GM21825 (cell line): ENCODE measurements around the gene TRIM52.

Experiments
- ATAC-seq: cut with Tn5 transposase; IDR thresholded peaks from one replicate; pipeline ENCODE4 v1.9.1; 2021; ENCODE audit warnings: mild to moderate bottlenecking, moderate library complexity; ENCODE audit not compliant: unreplicated experiment

The TRIM52 gene

DNA sequence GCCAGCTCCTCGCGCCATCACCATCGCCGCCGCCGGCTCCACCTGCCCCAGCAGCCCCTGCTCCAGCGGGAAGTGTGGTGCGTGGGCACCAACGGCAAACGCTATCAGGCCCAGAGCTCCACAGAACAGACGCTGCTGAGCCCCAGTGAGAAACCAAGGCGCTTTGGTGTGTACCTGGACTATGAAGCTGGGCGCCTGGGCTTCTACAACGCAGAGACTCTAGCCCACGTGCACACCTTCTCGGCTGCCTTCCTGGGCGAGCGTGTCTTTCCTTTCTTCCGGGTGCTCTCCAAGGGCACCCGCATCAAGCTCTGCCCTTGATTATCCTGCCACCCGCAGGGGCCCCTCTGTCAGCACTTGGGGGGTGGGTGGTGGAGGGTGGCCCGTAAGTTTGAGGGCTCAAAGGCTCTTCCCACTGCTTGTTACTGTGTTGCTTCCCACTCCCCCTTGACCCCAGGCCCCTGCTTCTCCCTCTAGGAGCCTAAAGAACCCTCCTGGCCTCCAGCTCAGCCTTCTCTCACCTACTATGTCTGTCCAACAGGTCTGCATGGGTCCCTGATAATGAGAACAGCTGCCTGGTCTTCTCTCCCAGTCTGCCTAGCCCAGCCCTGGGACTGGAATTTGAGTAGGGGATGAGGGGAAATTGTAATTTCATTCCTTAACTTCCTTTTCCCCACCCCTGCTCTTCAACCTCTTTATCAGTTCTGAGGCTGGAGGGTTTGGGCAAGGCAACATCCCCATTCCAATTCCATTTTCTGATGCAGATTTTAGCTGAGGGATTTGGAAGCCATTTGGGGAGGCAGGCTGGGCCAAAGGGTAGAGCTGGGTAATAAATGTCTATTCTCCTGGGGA, 26.3 kb downstream of the TRIM52 start:
- ATAC-seq: no peak

GRCh38 chr5:181233801-181234454, 27.0 kb downstream of the TRIM52 start:
- no peak for ATAC-seq

DNA sequence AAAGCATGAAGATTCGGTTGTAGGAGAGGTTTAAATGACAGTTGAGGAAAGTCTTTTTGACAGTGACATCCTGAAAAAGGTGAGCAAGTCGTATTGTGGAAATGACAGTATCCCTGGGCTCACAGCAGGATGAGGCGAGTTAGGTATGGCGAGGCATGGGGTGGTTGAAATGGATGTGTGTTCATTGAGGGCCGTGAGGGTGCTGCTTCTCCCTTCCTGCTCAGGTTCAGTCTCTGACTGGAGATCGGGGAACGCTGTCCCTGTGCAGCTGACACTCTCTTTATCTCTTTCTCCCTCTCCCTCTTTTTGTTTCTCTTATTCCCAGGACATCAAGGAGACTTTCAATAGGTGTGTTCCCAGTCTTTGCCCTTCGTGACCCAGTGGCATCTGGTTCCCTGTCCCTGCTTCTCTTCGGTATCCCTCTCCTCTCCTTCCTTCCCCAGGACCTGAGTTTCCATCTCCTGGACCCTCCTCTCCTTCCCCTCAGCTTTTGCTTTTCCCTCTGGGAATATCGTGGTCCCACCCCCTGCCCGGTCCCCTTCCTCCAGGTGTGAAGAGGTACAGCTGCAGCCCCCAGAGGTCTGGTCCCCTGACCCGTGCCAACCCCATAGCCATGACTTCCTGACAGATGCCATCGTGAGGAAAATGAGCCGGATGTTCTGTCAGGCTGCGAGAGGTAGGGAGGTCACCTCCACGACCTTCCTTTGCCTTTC, 27.7 kb downstream of the TRIM52 start:
- ATAC-seq: no peak

- no peak for ATAC-seq
These were observed 28.4 kb downstream of the TRIM52 start for GRCh38 chr5:181232593-181232992.

DNA sequence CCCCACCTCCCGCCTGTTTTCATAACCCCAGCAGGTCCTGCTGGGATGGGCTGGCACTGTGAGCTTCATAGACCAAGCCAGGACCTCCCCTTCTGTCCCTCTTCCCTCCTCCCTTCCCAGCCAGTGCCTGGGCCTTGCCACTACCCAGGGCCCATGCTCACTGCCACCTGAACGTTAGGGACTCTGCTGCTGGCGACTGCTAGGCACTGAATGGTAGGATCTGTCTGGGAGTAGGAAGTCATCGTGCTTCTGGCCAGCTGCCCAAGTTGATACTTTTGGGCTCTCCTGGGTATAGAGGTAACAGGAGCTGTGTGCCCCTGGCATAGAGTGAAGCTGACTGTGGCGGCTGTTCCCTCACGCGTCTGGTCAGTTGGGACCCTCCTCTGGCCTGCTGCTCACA, 29.5 kb downstream of the TRIM52 start:
- ATAC-seq: no peak

DNA sequence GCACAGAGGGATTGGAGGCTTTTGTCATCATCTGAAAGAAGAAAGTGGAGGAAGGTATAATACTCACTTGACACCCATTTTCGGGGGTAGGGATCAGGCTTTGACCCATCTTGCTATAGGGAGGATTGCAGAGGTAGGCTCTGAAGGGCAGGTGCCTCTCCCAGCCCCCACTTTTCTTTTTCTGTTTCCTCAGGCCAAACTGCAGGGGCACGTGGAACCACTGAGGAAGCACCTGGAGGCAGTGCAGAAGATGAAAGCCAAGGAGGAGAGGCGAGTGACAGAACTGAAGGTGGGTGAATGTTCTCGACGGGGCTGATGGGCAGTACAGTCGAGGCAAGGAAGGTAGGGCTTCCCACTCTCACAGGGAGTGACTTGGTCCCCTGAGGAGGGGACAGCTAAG, 30.4 kb downstream of the TRIM52 start:
- no peak for ATAC-seq

- no peak for ATAC-seq
These were observed 30.9 kb downstream of the TRIM52 start for GRCh38 chr5:181229996-181230395.

GRCh38 chr5:181224390-181225229, 36.3 kb downstream of the TRIM52 start:
- no peak for ATAC-seq

DNA sequence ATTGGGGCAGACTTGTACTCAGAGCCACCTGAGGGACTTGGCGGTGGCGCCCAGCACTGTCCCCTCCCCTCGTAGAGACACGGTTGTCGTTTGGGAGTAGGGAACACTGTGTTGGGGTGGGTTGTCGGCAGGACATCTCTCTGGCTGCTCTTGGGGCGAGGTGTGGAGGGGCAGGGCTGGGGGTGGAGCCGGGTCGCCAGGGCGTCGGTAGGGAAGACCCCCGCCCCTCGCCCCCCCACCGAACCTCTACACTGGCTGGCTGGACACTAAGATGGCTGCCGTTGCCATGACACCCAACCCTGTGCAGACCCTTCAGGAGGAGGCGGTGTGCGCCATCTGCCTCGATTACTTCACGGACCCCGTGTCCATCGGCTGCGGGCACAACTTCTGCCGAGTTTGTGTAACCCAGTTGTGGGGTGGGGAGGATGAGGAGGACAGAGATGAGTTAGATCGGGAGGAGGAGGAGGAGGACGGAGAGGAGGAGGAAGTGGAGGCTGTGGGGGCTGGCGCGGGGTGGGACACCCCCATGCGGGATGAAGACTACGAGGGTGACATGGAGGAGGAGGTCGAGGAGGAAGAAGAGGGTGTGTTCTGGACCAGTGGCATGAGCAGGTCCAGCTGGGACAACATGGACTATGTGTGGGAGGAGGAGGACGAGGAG, 37.1 kb downstream of the TRIM52 start:
- peak; percentile 1 for ATAC-seq

GRCh38 chr5:181223058-181223728, 37.8 kb downstream of the TRIM52 start, which contains the start of gene TRIM41:
Gene TRIM41, plus strand, starts transcription at chr5:181223281. Its CDS starts 719 bp downstream, at chr5:181224000.
- ATAC-seq: peak; percentile 60

GRCh38 chr5:181222630-181223057, 38.3 kb downstream of the TRIM52 start:
- no peak for ATAC-seq

GRCh38 chr5:181221792-181222629, 38.9 kb downstream of the TRIM52 start:
- ATAC-seq: peak; percentile 33

GRCh38 chr5:181221105-181221791, 39.7 kb downstream of the TRIM52 start:
- no peak for ATAC-seq

DNA sequence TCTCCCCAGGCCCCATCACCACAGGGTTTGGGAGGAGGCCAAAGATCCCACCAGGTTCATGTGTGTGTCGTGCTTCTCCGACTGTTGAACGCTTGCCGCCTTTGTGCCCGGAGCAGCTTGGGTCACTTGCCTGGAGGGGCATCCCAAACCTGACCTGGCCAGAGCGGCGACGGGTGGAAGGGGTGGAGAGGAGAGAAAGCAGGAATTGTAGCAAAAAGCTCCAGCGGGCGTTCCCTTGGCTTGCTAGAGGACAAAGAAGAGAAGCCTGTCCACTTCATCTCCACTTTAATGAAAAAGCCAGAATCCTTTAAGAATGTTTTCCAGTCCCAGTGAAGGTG, 40.8 kb downstream of the TRIM52 start:
- ATAC-seq: no peak

DNA sequence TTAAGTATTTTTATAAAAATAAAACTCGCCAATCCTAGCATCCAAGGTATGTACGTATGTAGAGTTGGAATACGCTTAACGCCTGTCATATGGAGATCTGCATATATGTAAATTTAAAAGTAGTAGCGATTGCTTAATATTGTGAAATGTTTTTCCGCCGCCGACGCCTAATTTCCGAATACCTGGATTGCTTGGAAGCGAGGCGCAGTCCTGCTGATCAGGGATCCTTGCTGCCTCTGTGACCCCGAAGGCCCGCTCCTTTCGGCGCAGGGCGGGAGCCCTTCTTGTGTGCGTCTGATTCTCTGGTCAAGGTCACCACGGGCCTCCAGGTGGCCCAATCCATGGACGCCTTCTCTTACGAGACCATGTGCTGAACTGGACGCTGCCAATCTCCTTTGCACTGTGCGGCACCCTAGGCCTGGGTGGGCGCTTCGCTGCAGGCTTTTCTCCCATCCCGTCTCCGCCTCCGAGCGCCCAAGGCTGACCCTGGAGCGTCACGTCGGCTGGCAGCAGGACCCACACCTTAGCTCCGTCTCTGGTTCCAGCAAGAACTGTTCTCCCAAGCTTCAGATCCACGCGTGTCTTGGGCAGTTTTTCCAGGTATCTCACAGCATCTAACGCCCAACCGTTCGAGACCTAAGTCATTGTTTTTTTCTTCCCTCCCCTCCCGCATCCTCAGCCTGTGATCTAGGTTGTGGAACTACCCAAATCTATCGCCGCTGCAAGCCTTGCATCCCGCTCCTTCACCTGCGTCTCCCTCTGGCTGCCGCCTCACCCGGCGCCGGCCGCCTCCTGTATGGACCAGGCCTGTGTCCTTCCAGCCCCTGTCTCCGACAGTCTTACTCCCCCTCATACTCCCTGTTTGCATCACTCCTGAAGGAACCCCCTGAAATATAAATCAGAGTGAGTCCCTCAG, 41.4 kb downstream of the TRIM52 start:
- ATAC-seq: no peak

GRCh38 chr5:181218795-181219124, 42.2 kb downstream of the TRIM52 start:
- no peak for ATAC-seq

DNA sequence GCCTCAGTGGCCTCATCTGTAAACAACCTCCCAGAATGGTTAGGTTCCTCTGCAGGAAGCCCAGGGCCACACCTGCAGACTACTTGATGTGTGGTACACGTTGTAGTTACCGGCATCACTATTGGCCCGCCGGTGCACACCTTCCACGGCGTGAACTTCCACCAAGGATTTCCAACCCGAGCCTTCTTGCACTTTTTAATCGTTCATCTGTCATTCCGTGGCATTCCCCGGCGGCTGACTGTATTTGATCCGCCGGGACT, 43.2 kb downstream of the TRIM52 start:
- ATAC-seq: peak; percentile 15
